GM18505 (cell line): ENCODE measurements around the gene CLSTN1.

ENCODE experiments used
- ATAC-seq: cut with Tn5 transposase; IDR thresholded peaks from one replicate; pipeline ENCODE4 v1.9.1; 2021; ENCODE audit not compliant: unreplicated experiment
- POLR2A ChIP-seq: IDR thresholded peaks from 4 replicates; pipeline ENCODE4 v1.6.1; 2011; ENCODE audit warnings: borderline replicate concordance; ENCODE audit not compliant: insufficient read depth, insufficient read length; ENCODE audit errors: extremely low read depth

The CLSTN1 gene

DNA sequence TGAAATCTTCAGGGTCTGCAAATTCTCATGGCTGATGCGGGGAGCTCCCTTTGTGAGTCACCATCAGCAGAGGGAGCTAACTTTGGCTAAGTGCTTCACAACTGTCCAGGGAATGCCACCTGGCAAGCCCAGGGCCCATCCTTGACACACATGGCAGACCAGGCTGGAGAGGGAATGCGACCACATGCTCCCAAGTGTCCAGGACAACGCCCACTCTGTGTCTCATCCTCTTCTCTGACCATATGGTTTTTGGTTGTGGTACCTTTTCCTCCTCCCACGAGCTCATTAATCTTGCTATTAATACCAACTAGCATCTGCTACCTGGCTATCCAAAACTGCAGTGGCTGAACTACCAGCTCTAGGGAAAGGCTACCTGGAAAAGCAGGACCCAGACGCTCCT, 37.1 kb upstream of the CLSTN1 start:
- no peak for TF ChIP-seq POLR2A

DNA sequence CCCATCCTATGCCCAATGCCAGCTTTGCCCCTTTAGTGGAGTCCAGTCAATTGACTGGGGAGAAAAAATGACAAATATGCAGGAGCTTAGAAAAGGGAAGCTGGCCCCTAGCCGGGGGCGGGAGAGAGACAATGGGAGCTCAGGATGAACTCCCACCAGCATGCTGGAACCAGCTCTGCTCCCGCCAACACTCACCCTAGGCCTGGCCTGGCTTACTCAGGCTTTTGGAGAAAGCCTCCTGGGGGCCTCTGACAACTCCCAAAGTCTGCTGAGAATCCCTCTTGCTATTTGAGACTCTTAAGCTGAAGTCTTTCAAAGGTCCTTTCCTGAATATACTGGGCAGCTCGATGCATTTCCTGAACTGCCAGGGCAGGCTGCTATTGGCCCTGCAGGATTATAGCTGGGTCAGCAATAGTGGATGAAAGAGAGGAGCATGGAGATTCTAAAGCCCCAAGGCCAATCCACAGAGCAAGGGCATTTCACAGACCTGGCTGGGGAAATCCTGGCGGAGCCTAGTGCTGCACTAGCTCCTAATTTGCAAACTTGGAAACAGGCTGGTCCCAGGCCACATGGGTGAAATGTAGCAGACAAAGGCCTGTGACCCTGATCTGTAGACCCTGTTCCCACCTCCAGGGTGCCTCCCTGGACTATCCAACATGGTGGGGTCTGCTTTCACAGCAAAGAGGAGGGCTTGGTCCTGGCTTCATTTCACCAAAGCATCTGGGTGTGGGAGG, 35.7 kb upstream of the CLSTN1 start:
- no peak for TF ChIP-seq POLR2A

More for the DNA sequence above, 37.1 kb upstream of the CLSTN1 start:
- no peak for ATAC-seq

DNA sequence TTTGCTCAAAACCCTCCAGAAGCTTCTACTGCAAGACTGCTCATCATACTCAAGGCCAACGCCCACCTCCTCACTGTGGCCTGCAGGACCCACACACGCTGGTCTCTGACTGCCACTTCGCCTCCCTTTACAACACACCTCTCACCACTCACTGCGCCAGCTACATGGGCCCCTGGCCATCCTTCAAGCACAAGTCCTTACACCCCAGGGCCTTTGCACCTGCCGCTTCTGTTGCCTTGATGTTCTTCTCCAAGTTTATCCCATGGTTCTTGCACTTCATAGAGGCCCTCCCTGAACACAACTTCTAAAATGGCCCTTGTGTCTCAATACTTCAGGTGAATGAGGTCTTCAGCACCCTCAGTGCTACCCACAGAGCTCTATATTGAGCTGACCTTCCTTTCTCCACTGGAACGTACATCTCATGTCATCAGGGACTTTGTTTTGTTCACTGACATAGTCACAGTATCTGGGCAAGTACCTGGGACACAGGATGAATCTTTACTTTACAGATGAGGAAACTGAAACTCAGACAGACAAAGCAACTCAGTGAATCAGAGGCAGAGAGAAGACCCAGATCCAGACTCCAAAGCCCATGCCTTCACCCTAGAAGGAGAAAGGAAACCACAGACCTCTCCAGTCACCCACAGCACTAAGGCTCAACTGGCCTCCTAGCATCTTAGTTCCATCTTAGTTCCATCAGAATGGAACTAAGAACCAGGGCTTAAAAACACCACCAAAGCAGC, 34.7 kb upstream of the CLSTN1 start:
- no peak for ATAC-seq
- TF ChIP-seq POLR2A, result no peak

More for the DNA sequence above, 35.7 kb upstream of the CLSTN1 start:
- ATAC-seq, result no peak

DNA sequence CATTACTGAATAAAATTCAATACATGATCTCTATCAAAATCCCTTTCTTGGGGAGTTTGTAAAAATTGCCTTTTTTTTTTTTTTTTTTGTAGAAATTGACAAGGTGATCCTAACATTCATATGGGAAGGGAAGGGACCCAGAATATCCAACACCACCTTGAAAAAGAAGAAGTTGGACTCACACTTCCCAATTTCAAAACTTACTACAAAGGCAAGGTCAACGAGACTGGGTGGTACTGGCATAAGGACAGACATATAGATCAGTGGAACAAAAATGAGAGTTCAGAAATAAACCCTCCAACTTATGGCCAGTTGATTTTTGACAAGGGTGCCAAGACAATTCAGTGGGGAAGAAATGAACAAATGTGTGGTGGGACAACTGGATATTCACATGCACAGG, 31.4 kb upstream of the CLSTN1 start:
- TF ChIP-seq POLR2A, result no peak
- ATAC-seq, result no peak

DNA sequence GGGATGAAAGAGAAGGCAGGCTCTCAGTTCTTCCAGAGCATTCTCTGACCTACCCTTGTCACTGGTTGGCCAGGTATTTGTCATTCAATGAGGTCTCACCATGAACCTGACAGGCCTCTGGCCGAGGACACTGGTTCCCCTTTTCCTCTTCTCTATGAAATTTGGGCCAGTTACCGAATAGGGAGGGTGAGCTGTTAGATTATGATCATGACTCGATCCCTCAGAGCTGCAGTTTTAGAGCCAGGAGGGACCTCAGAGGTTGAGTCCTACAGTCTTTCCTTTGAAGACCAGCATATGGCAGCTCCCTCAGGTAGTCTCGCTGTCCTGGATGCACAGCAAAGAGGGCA, 29.5 kb upstream of the CLSTN1 start:
- no peak for ATAC-seq
- no peak for TF ChIP-seq POLR2A

DNA sequence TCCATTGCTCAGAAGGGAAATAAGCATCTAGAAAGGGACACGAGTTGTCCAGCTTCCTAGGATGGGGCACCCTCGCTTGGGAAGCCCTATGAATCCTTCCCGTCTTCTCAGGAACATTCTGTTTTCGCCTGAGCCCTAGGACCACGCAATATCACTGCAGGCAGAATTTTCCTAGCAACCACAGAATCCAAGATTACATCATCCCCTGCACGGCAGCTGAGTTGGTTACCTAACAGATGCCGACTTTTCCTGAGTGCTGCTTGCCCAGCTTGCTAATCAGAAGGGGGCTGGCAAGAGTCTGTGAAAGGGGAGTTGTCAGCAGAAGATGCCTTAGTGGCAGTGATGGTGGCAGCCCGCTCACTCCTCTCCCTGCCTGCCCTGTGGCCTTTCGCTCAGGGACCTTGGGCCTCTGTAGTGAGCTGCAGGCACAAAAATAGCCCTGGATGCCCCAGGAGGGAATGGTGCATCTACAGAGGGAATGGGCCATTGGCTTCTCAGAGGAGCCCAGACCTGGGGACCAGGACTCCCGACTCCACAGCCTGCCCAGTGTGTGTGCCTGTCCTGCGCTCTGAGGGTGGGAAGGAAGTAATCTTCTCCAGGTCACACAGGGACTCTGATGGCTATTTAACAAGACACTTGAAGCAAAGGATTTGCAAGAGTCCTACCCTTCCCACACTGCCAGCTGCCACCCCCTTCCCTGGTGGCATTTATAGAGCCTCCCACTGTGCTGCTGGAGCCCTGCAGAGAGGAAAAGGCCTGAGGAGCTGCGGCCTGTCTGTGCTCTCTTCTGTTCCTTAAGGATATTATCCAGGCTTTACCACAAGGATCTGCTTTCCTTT, 28.9 kb upstream of the CLSTN1 start:
- TF ChIP-seq POLR2A, result no peak

DNA sequence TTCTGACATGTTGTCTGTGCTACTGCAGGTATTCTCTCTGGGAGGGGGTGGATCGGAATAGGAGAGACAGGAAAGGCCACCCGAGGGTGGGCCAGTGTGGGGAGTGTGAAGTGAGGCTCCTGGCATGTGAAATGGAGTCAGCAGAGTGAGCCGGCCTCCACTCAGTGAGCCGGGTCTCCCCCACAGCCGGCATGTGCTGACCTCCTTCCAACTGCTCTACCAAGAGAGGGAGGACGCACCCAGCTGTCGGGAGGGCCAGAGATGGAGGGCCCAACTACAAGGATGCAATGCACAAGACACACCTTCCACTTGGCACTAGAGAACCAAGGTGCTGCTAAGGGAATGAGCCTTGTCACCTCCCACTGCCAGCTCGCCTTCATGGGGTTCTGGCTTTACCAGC, 28.2 kb upstream of the CLSTN1 start:
- TF ChIP-seq POLR2A, result no peak

More for the DNA sequence above, 28.9 kb upstream of the CLSTN1 start:
- no peak for ATAC-seq

DNA sequence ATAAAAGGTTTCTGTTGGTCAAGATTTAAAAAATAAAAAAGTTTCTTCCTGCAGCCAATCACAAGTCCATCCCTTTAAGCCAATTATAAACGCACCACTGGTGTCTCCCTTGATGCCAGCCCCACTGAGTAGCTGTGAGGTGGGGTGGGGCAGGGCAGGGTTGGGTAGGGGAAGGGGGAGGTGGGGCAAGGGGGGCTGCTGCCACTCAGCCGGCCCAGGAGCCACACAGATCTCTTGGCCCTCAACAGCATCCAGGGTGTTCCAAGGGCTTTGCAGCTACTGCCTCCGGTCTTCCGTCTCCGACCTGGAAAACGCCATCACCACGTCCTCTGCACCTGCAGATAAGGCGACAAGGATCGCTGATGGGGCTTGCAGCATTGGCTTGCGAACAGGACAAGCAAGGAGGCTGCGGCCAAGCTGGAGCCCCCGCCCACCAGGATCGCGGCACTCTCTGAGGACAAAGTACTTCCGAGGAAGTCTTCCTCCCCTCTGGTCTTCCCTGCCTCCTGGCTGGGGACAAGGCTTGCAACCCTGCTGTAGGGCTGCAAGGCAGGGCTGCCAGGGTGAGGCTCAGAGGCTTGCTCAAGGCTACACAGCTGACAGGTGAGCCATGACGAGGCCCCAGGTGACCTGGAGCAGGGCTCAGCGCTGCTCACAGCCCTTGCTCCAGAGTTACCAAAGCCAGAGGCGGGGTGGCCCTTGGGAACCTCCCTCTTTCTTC, 26.8 kb upstream of the CLSTN1 start:
- no peak for TF ChIP-seq POLR2A
- no peak for ATAC-seq

More for the DNA sequence above, 28.2 kb upstream of the CLSTN1 start:
- no peak for ATAC-seq

DNA sequence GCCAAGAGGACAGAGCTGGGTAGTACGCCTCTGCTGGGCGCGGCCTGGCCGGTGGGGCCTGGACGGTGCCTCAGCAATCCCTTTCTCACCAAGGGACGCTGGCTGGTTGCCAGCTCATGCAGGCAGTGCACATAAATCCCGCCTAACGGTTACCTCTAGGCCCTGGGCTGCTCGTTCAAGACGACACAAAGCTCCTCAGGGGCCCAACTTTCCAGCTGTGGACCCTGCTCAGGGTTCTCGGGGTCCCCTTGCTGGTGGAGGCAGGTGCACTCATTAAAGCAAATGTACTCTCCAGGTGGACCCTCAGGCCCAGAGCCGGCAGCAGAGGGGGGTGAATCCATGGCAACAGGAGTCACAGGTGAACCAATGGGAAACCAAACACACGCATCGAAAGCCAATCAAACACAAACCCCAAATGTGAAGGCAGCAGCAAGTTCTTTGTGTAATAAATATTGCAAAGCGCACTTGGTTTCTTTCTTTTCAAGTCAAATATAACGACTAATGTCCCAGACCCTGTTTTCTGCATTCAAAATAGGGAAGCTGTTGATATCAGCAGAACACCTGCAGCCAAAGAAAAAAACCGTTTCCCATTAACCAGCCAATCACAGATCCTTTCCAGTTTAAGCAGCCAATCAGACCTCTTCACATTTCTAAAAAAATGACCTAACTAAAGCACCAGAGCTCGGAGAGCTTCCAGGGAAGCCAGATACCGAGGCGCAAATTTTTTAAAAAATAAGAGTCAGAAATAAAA, 26.1 kb upstream of the CLSTN1 start:
- no peak for ATAC-seq
- no peak for TF ChIP-seq POLR2A

DNA sequence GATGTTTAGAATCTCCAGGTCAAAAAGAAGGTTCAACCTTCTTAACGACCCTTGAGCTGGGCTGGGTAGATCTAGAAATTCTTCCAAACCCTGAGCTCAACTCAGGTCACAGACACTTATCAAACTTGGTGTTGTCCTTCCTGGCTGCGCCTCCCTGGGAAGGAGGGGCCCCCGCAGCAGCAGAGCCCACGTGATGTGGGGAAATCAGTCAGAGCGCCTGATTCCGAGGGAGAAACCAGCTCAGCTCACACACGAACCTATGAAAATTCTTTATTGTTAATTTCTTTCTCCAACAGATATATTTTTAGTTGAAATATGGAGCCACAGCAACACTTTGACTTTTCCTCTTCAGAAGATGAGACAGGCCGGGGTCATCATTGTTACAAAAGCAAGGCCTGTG, 24.3 kb upstream of the CLSTN1 start:
- TF ChIP-seq POLR2A, result no peak

DNA sequence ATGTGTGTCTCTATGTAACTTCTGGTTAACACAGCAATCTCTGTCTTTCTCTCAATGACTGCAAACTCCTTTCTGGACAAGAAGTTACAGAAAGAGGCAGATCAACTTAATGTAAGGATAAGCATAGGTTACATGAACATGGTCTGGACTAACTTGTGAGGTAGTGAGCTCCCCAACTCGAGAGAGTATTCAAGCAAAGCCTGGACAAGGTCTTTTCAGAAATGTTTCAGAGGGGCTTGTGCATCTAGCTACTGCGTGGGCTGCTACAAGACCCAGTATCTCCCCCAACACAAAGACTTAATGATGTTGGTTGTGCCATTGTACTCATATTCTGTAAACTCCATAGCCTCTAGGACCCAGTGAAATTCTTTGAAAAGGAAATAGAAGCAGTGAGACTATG, 23.5 kb upstream of the CLSTN1 start:
- ATAC-seq, result no peak
- no peak for TF ChIP-seq POLR2A

More for the DNA sequence above, 24.3 kb upstream of the CLSTN1 start:
- ATAC-seq, result no peak

DNA sequence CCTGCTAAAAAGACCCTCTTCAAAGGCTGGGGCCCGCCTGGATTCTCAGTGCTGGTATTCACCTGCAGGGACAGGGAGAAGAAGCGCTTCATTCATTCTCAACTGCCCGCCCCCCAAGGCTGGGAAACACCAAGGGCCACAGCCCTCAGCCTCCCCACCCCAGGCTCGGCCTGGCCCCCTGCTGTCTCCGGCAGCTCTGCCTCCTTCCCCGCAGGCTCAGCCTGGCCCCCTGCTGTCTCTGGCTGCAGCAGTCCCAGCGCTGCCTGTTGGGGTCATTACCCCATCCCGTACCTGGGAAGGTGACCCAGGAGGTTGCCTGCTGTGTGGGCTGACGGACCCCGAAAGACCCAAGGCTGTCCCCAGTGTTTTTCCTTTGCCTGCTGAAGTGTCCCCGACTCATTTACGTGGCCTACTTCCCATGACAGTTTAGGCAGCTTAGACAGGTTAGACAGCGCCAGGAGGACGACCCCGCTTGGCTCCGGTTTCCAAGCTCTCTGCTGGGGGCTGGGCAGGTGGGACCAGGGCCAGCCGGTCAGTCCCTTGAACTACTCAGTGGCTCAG, 22.9 kb upstream of the CLSTN1 start:
- ATAC-seq, result no peak
- TF ChIP-seq POLR2A, result no peak
